Measurements from ENCODE around the gene ASAH2. TPM values are rescaled to one million over a fixed set of nuclear protein-coding genes. Genes with fewer than 3 reads are reported as not detected.
A peak's percentile ranks its signal among the peaks of the same experiment; 100 is the strongest.

ASAH2 gene
- total RNA-seq, 1 experiment from 2014 or later = 4.6 TPM

- no peak overlapping the region for H2BK5ac ChIP-seq (ENCODE audit: insufficient read length, low read length)
- no peak overlapping the region for H2BK15ac ChIP-seq (ENCODE audit: low read depth, low read length)
- no peak overlapping the region for H3K23ac ChIP-seq (ENCODE audit: insufficient read length, low read depth, low read length)
- no peak overlapping the region for H3K4ac ChIP-seq (ENCODE audit: low read depth, low read length)
- no peak overlapping the region for H3K14ac ChIP-seq (ENCODE audit: insufficient read depth, low read length)
- H3K9ac ChIP-seq (ENCODE audit: extremely low read depth, insufficient read length, low read length) = no peak overlapping the region
- no peaks in the 10 kb centered on the region for H3K9me3 Mint-ChIP-seq
- H2AK5ac ChIP-seq (ENCODE audit: insufficient read length, low read length) = no peak overlapping the region
- no peak overlapping the region for H2BK20ac ChIP-seq (ENCODE audit: low read depth, low read length, poor library complexity, severe bottlenecking)
- peaks cover 13% of the 10 kb centered on the region for H3K27me3 Mint-ChIP-seq (ENCODE audit: low read depth)
- peak; percentile 52 for DNase-seq
- no CpG with 5 or more reads among the region's 5 CpGs for WGBS (ENCODE audit: extremely low coverage, insufficient read length, low lambda C conversion rate)
- peaks cover 7 to 9% of the 10 kb centered on the region in 2 experiments for H3K4me1 Mint-ChIP-seq
- H2AFZ ChIP-seq (ENCODE audit: low read length) = no peak overlapping the region
- H3K56ac ChIP-seq (ENCODE audit: insufficient read length, low read depth, low read length) = no peak overlapping the region
- H3T11ph ChIP-seq (ENCODE audit: low read length) = no peak overlapping the region
- H3K79me1 ChIP-seq (ENCODE audit: insufficient read depth, low read depth, low read length, poor library complexity, severe bottlenecking) = no peaks in the 10 kb centered on the region
- H3K4me2 ChIP-seq (ENCODE audit: insufficient read depth, insufficient read length, low read length) = no peak overlapping the region
- H2BK12ac ChIP-seq (ENCODE audit: insufficient read length, low read depth, low read length) = no peak overlapping the region
- no peaks in the 10 kb centered on the region for H3K4me1 ChIP-seq (ENCODE audit: insufficient read depth, low read length)
- no peak overlapping the region for H3K27ac ChIP-seq (ENCODE audit: insufficient read length, low read depth, low read length)
- no peaks in the 10 kb centered on the region for H3K23me2 ChIP-seq (ENCODE audit: insufficient read length, low read depth, low read length, poor library complexity, severe bottlenecking)
- no peak overlapping the region for H4K8ac ChIP-seq (replicated peaks; ENCODE audit: insufficient read length, low read depth, low read length)
- no peak overlapping the region for H3K18ac ChIP-seq (ENCODE audit: insufficient read length, low read depth, low read length)
- no peaks in the 10 kb centered on the region; the same call in 1 of the 2 replicates for H3K27me3 ChIP-seq (ENCODE audit: insufficient read depth, low read length)
- H3K9me3 ChIP-seq (ENCODE audit: control insufficient read depth, low read depth, low read length) = no peaks in the 10 kb centered on the region
- no peak overlapping the region for H4K5ac ChIP-seq (ENCODE audit: insufficient read length, low read depth, low read length)
- H4K91ac ChIP-seq (ENCODE audit: insufficient read length, low read depth, low read length) = no peak overlapping the region
- no peak overlapping the region; a peak in 1 of 7 replicates for H3K27ac Mint-ChIP-seq
- H3K79me2 ChIP-seq (ENCODE audit: insufficient read depth, low read length) = no peaks in the 10 kb centered on the region
- no peaks in the 10 kb centered on the region for H4K20me1 ChIP-seq (ENCODE audit: control insufficient read depth, insufficient read depth, insufficient read length)
- no peak for TF ChIP-seq CTCF (conservative IDR thresholded peaks at IDR 0.05)
- H3K4me3 Mint-ChIP-seq = no peak overlapping the region
- H3K36me3 Mint-ChIP-seq (ENCODE audit: insufficient read depth in 1 of 3, low read depth in 3 of 3) = no peaks in the 10 kb centered on the region
- no peak overlapping the region for H2BK120ac ChIP-seq (ENCODE audit: low read depth, low read length, poor library complexity, severe bottlenecking)
Observed at GRCh38 chr10:50279489-50279888, 28.2 kb upstream of the ASAH2 start.
